Measurements from ENCODE around the gene TMEM170B.
A peak's percentile ranks its signal among the peaks of the same experiment; 100 is the strongest.
"Not testable (repeated sequence)": the region's sequence is repeated elsewhere in the genome, so short reads cannot be mapped to it uniquely, and the experiment has no call there.

Gene TMEM170B

GRCh38 chr6:11547846-11548245, 10.3 kb downstream of the TMEM170B start:
- not testable (repeated sequence) for H3K27me3 Mint-ChIP-seq; H3K4me3 Mint-ChIP-seq; H3K36me3 Mint-ChIP-seq (ENCODE audit: low read depth); H3K9me3 Mint-ChIP-seq; H3K27ac Mint-ChIP-seq; H3K4me1 Mint-ChIP-seq (ENCODE audit: low read depth)

GRCh38 chr6:11548578-11548977, 11.0 kb downstream of the TMEM170B start:
- not testable (repeated sequence) for H3K9me3 Mint-ChIP-seq; H3K4me3 Mint-ChIP-seq; H3K4me1 Mint-ChIP-seq (ENCODE audit: low read depth); H3K36me3 Mint-ChIP-seq (ENCODE audit: low read depth); H3K27ac Mint-ChIP-seq; H3K27me3 Mint-ChIP-seq

- Mint-ChIP-seq H3K9me3 (no peaks in the 10 kb centered on the region), H3K36me3 (ENCODE audit: low read depth) (no peaks in the 10 kb centered on the region), H3K4me1 (ENCODE audit: low read depth) (peaks cover 7% of the 10 kb centered on the region), H3K27ac (peak overlapping the region; percentile 37), H3K27me3 (no peaks in the 10 kb centered on the region), H3K4me3 (no peak overlapping the region)
Observed at GRCh38 chr6:11551053-11551452, 13.5 kb downstream of the TMEM170B start.

- H3K36me3 Mint-ChIP-seq (ENCODE audit: low read depth): no peaks in the 10 kb centered on the region
- no peaks in the 10 kb centered on the region for H3K9me3 Mint-ChIP-seq
- H3K27me3 Mint-ChIP-seq: no peaks in the 10 kb centered on the region
- peaks cover 7% of the 10 kb centered on the region for H3K4me1 Mint-ChIP-seq (ENCODE audit: low read depth)
- no peak overlapping the region for H3K27ac Mint-ChIP-seq
- H3K4me3 Mint-ChIP-seq: no peak overlapping the region
Observed at GRCh38 chr6:11552442-11552841, 14.9 kb downstream of the TMEM170B start.

GRCh38 chr6:11553824-11554223, 16.3 kb downstream of the TMEM170B start:
- no peaks in the 10 kb centered on the region for H3K9me3 Mint-ChIP-seq
- H3K27me3 Mint-ChIP-seq: no peaks in the 10 kb centered on the region
- peaks cover 7% of the 10 kb centered on the region for H3K4me1 Mint-ChIP-seq (ENCODE audit: low read depth)
- no peak overlapping the region for H3K4me3 Mint-ChIP-seq
- no peak overlapping the region for H3K27ac Mint-ChIP-seq
- H3K36me3 Mint-ChIP-seq (ENCODE audit: low read depth): no peaks in the 10 kb centered on the region

- Mint-ChIP-seq H3K36me3 (ENCODE audit: low read depth) (no peaks in the 10 kb centered on the region), H3K4me3 (no peak overlapping the region), H3K4me1 (ENCODE audit: low read depth) (peaks cover 7% of the 10 kb centered on the region), H3K9me3 (no peaks in the 10 kb centered on the region), H3K27me3 (no peaks in the 10 kb centered on the region), H3K27ac (no peak overlapping the region)
Observed at GRCh38 chr6:11556309-11556708, 18.8 kb downstream of the TMEM170B start.

GRCh38 chr6:11563793-11564192, 26.2 kb downstream of the TMEM170B start:
- Mint-ChIP-seq H3K36me3 (ENCODE audit: low read depth) (peaks cover 11% of the 10 kb centered on the region), H3K27me3 (no peaks in the 10 kb centered on the region), H3K9me3 (no peaks in the 10 kb centered on the region), H3K4me1 (ENCODE audit: low read depth) (no peaks in the 10 kb centered on the region), H3K4me3 (no peak overlapping the region), H3K27ac (no peak overlapping the region)

GRCh38 chr6:11566609-11567008, 29.1 kb downstream of the TMEM170B start:
- no peaks in the 10 kb centered on the region for H3K4me1 Mint-ChIP-seq (ENCODE audit: low read depth)
- H3K36me3 Mint-ChIP-seq (ENCODE audit: low read depth): peaks cover 11% of the 10 kb centered on the region
- H3K27ac Mint-ChIP-seq: no peak overlapping the region
- H3K4me3 Mint-ChIP-seq: no peak overlapping the region
- H3K27me3 Mint-ChIP-seq: no peaks in the 10 kb centered on the region
- no peaks in the 10 kb centered on the region for H3K9me3 Mint-ChIP-seq

- peaks cover 11% of the 10 kb centered on the region for H3K36me3 Mint-ChIP-seq (ENCODE audit: low read depth)
- H3K27me3 Mint-ChIP-seq: no peaks in the 10 kb centered on the region
- no peaks in the 10 kb centered on the region for H3K4me1 Mint-ChIP-seq (ENCODE audit: low read depth)
- H3K4me3 Mint-ChIP-seq: no peak overlapping the region
- H3K9me3 Mint-ChIP-seq: no peaks in the 10 kb centered on the region
- H3K27ac Mint-ChIP-seq: no peak overlapping the region
Observed at GRCh38 chr6:11571073-11571472, 33.5 kb downstream of the TMEM170B start.

GRCh38 chr6:11575408-11576033, 38.0 kb downstream of the TMEM170B start:
- Mint-ChIP-seq H3K27me3 (no peaks in the 10 kb centered on the region), H3K4me1 (ENCODE audit: low read depth) (no peaks in the 10 kb centered on the region)

GRCh38 chr6:11580686-11581405, 43.3 kb downstream of the TMEM170B start:
- Mint-ChIP-seq H3K27me3 (no peaks in the 10 kb centered on the region), H3K4me3 (no peak overlapping the region), H3K9me3 (no peaks in the 10 kb centered on the region), H3K36me3 (ENCODE audit: low read depth) (no peaks in the 10 kb centered on the region), H3K4me1 (ENCODE audit: low read depth) (no peaks in the 10 kb centered on the region), H3K27ac (no peak overlapping the region)

More at GRCh38 chr6:11575408-11576033, 38.0 kb downstream of the TMEM170B start:
- Mint-ChIP-seq H3K36me3 (ENCODE audit: low read depth) (no peaks in the 10 kb centered on the region), H3K4me3 (no peak overlapping the region), H3K27ac (no peak overlapping the region), H3K9me3 (no peaks in the 10 kb centered on the region)

GRCh38 chr6:11584244-11584643, 46.7 kb downstream of the TMEM170B start:
- H3K27ac Mint-ChIP-seq: no peak overlapping the region
- no peaks in the 10 kb centered on the region for H3K9me3 Mint-ChIP-seq
- no peak overlapping the region for H3K4me3 Mint-ChIP-seq
- no peaks in the 10 kb centered on the region for H3K4me1 Mint-ChIP-seq (ENCODE audit: low read depth)
- H3K27me3 Mint-ChIP-seq: no peaks in the 10 kb centered on the region
- no peaks in the 10 kb centered on the region for H3K36me3 Mint-ChIP-seq (ENCODE audit: low read depth)

GRCh38 chr6:11585426-11586016, 48.0 kb downstream of the TMEM170B start:
- Mint-ChIP-seq H3K9me3 (no peaks in the 10 kb centered on the region), H3K27ac (no peak overlapping the region), H3K36me3 (ENCODE audit: low read depth) (no peaks in the 10 kb centered on the region), H3K27me3 (no peaks in the 10 kb centered on the region), H3K4me1 (ENCODE audit: low read depth) (no peaks in the 10 kb centered on the region), H3K4me3 (no peak overlapping the region)

GRCh38 chr6:11586117-11586516, 48.6 kb downstream of the TMEM170B start:
- Mint-ChIP-seq H3K27me3 (no peaks in the 10 kb centered on the region), H3K4me3 (no peak overlapping the region), H3K36me3 (ENCODE audit: low read depth) (no peaks in the 10 kb centered on the region), H3K27ac (no peak overlapping the region), H3K9me3 (no peaks in the 10 kb centered on the region), H3K4me1 (ENCODE audit: low read depth) (no peaks in the 10 kb centered on the region)

- no peaks in the 10 kb centered on the region for H3K36me3 Mint-ChIP-seq (ENCODE audit: low read depth)
- no peak overlapping the region for H3K27ac Mint-ChIP-seq
- H3K9me3 Mint-ChIP-seq: no peaks in the 10 kb centered on the region
- H3K27me3 Mint-ChIP-seq: no peaks in the 10 kb centered on the region
- no peak overlapping the region for H3K4me3 Mint-ChIP-seq
- H3K4me1 Mint-ChIP-seq (ENCODE audit: low read depth): no peaks in the 10 kb centered on the region
Observed at GRCh38 chr6:11586536-11586935, 49.0 kb downstream of the TMEM170B start.

All from stimulated activated naive CD8-positive, alpha-beta T cell treated with anti-CD3 and anti-CD28 coated beads, Interleukin-15, Interleukin-2, amounts not matched to agents 100 ng/mL and 50 ng/mL, for 24 hours (primary cell).